OCI-LY1 (cell line): ENCODE measurements around the gene NSF.

Experiments used
- H2AFZ ChIP-seq: fragments of 200-600 bp; sonication (generic), shearing (Covaris generic); 2 replicates; pipeline ENCODE4 v1.6.0; 2014; ENCODE audit warnings: antibody characterized with exemption, mild to moderate bottlenecking, low read length
- H3F3A ChIP-seq: fragments of 200-600 bp; sonication (generic), shearing (Covaris generic); 2 replicates; pipeline ENCODE4 v1.6.0; 2014; ENCODE audit warnings: mild to moderate bottlenecking, antibody characterized with exemption, low read length, moderate library complexity; ENCODE audit not compliant: insufficient read depth
- H3K27ac ChIP-seq: fragments of 200-600 bp; sonication (generic); 2 replicates; pipeline ENCODE4 v1.5.1; 2014; ENCODE audit warnings: low read length, mixed run types, mild to moderate bottlenecking, low read depth; ENCODE audit not compliant: poor library complexity, severe bottlenecking
- H3K27me3 ChIP-seq: fragments of 200-600 bp; sonication (generic); 2 replicates; pipeline ENCODE4 v1.6.0; 2014; ENCODE audit warnings: antibody characterized with exemption, mild to moderate bottlenecking, low read length, moderate library complexity; ENCODE audit not compliant: insufficient read depth
- H3K36me3 ChIP-seq: fragments of 200-600 bp; sonication (generic); 2 replicates; pipeline ENCODE4 v1.6.1; 2014; ENCODE audit warnings: mild to moderate bottlenecking, antibody characterized with exemption, low read length, moderate library complexity, mixed read lengths; ENCODE audit not compliant: insufficient read depth
- H3K4me1 ChIP-seq: fragments of 200-600 bp; sonication (generic); 2 replicates; pipeline ENCODE4 v1.5.1; 2014; ENCODE audit warnings: mild to moderate bottlenecking, low read length, moderate library complexity; ENCODE audit not compliant: insufficient read depth, severe bottlenecking
- H3K4me2 ChIP-seq: fragments of 200-600 bp; sonication (generic), shearing (Covaris generic); 2 replicates; pipeline ENCODE4 v1.6.1; 2014; ENCODE audit warnings: low read length
- H3K4me3 ChIP-seq: fragments of 200-600 bp; sonication (generic); 2 replicates; pipeline ENCODE4 v1.5.1; 2014; ENCODE audit warnings: low read length, low read depth, mild to moderate bottlenecking, mixed read lengths; ENCODE audit not compliant: poor library complexity, severe bottlenecking
- H3K79me2 ChIP-seq: fragments of 200-600 bp; shearing (Covaris generic); 2 replicates; pipeline ENCODE4 v1.6.1; 2016; ENCODE audit warnings: mixed run types, low read length, mixed read lengths; ENCODE audit not compliant: insufficient read depth
- H3K9ac ChIP-seq: fragments of 200-600 bp; sonication (generic), shearing (Covaris generic); 2 replicates; pipeline ENCODE4 v1.6.1; 2014; ENCODE audit warnings: mild to moderate bottlenecking, low read length, mixed read lengths
- H3K9me2 ChIP-seq: fragments of 200-600 bp; sonication (generic), shearing (Covaris generic); 2 replicates; pipeline ENCODE4 v1.6.1; 2014; ENCODE audit warnings: low read depth, mild to moderate bottlenecking, low read length, mixed read lengths
- H3K9me3 ChIP-seq: fragments of 200-600 bp; shearing (Covaris generic); 2 replicates; pipeline ENCODE4 v1.6.1; 2014; ENCODE audit warnings: low read length, mixed read lengths
- H4K20me1 ChIP-seq: fragments of 200-600 bp; sonication (generic), shearing (Covaris generic); 2 replicates; pipeline ENCODE4 v1.6.0; 2016; ENCODE audit warnings: mild to moderate bottlenecking, low read length; ENCODE audit not compliant: insufficient read depth
- EZH2 ChIP-seq: fragments of 200-600 bp; sonication (generic), shearing (Covaris generic); IDR thresholded peaks from 2 replicates; pipeline ENCODE4 v1.8.0; 2017; ENCODE audit warnings: borderline replicate concordance, mixed run types, mild to moderate bottlenecking, antibody characterized with exemption, low read length, moderate library complexity, mixed read lengths
- TF ChIP-seq, protein P1 (sequence below): fragments of 200-600 bp; sonication (generic), shearing (Covaris generic); IDR thresholded peaks from 2 replicates; pipeline ENCODE4 v1.5.1; 2017; ENCODE audit warnings: mild to moderate bottlenecking, antibody characterized with exemption, low read length, moderate library complexity, mixed read lengths

NSF gene

DNA sequence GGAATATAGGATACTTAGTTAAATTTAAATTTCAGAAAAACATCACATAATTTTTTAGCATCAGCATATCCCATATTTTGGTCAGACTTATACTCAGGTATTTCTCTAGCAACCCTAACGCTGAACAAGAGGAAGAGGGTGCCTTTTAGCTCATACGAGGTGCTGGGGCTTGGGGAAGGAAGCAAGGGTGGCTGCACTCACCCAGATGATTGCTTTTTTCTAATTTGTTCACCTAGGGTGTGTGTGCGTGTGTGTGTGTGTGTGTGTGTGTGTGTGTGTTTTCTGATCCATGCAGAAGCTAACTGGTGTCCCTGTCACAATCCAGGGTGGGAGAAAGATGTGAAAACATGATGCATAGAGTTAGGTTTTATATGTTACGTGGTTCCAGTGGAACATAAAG is 146.9 kb downstream of the NSF start:
- H3K9me3 ChIP-seq: no peaks in the 10 kb centered on the region
- H2AFZ ChIP-seq: no peak overlapping the region
- H3K9ac ChIP-seq: peak overlapping the region; percentile 17; the same call in 1 of the 2 replicates
- H4K20me1 ChIP-seq: no peaks in the 10 kb centered on the region
- H3F3A ChIP-seq: no peaks in the 10 kb centered on the region
- H3K27me3 ChIP-seq: no peaks in the 10 kb centered on the region
- no peaks in the 10 kb centered on the region for H3K79me2 ChIP-seq
- peaks cover 19% of the 10 kb centered on the region for H3K36me3 ChIP-seq
- H3K4me3 ChIP-seq: peak overlapping the region; percentile 4
- peaks cover 23% of the 10 kb centered on the region for H3K4me1 ChIP-seq
- H3K4me2 ChIP-seq: peak overlapping the region; percentile 42; the same call in 1 of the 2 replicates
- no peaks in the 10 kb centered on the region for H3K9me2 ChIP-seq
- H3K27ac ChIP-seq: peak overlapping the region; percentile 80
- TF ChIP-seq, protein P1, sequence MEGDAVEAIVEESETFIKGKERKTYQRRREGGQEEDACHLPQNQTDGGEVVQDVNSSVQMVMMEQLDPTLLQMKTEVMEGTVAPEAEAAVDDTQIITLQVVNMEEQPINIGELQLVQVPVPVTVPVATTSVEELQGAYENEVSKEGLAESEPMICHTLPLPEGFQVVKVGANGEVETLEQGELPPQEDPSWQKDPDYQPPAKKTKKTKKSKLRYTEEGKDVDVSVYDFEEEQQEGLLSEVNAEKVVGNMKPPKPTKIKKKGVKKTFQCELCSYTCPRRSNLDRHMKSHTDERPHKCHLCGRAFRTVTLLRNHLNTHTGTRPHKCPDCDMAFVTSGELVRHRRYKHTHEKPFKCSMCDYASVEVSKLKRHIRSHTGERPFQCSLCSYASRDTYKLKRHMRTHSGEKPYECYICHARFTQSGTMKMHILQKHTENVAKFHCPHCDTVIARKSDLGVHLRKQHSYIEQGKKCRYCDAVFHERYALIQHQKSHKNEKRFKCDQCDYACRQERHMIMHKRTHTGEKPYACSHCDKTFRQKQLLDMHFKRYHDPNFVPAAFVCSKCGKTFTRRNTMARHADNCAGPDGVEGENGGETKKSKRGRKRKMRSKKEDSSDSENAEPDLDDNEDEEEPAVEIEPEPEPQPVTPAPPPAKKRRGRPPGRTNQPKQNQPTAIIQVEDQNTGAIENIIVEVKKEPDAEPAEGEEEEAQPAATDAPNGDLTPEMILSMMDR: no peak

DNA sequence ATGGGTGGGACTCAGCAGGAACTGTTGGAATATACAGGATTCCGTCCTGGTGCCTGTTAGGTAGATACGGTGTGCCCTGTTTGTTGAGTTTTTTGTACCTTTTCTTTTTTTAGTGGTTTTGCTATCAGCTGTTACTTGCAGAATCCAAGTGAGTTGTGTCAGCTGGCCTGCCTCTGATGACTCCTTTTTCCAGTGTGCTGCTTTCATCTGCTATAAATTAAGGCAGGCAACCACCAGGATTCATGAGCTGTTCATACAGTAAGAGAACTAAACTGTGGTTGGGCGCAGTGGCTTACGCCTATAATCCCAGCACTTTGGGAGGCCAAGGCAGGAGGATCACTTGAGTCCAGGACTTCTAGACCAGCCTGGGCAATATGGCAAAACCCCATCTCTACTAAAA is 148.1 kb downstream of the NSF start:
- H3K36me3 ChIP-seq: peaks cover 15% of the 10 kb centered on the region
- H4K20me1 ChIP-seq: no peaks in the 10 kb centered on the region
- H3K9me2 ChIP-seq: no peaks in the 10 kb centered on the region
- H3K9ac ChIP-seq: no peak overlapping the region
- H3K27ac ChIP-seq: no peak overlapping the region
- TF ChIP-seq, protein P1: no peak
- no peak for TF ChIP-seq EZH2
- peaks cover 23% of the 10 kb centered on the region for H3K4me1 ChIP-seq
- no peak overlapping the region for H3K4me3 ChIP-seq
- H3F3A ChIP-seq: no peaks in the 10 kb centered on the region
- no peaks in the 10 kb centered on the region for H3K9me3 ChIP-seq
- H3K4me2 ChIP-seq: no peak overlapping the region
- H3K27me3 ChIP-seq: no peaks in the 10 kb centered on the region
- H3K79me2 ChIP-seq: no peaks in the 10 kb centered on the region
- no peak overlapping the region for H2AFZ ChIP-seq

- H3K9ac ChIP-seq: no peak overlapping the region
- no peaks in the 10 kb centered on the region for H3K9me2 ChIP-seq
- H3F3A ChIP-seq: no peaks in the 10 kb centered on the region
- H3K27ac ChIP-seq: no peak overlapping the region
- H3K36me3 ChIP-seq: peaks cover 15% of the 10 kb centered on the region
- H2AFZ ChIP-seq: no peak overlapping the region
- no peak overlapping the region for H3K4me3 ChIP-seq
- H3K4me2 ChIP-seq: no peak overlapping the region
- H3K79me2 ChIP-seq: no peaks in the 10 kb centered on the region
- no peaks in the 10 kb centered on the region for H3K27me3 ChIP-seq
- TF ChIP-seq, protein P1: no peak
- TF ChIP-seq EZH2: no peak
- H3K9me3 ChIP-seq: no peaks in the 10 kb centered on the region
- H4K20me1 ChIP-seq: no peaks in the 10 kb centered on the region
- peaks cover 23% of the 10 kb centered on the region for H3K4me1 ChIP-seq
These were observed 149.5 kb downstream of the NSF start for GRCh38 chr17:46739982-46740381.
